K562 (cell line): ENCODE results near the gene STAT6. TPM values are rescaled to one million over a fixed set of nuclear protein-coding genes. Genes with fewer than 3 reads are reported as not detected.

Source experiments
- ATAC-seq: fragments of 200-7000 bp; cut with Tn5 transposase; 3 replicates; pipeline ENCODE4 v1.9.1; 2020; ENCODE audit warnings: moderate library complexity
- BruUV-seq: library from RNA; stranded (reverse); fragments of 400-500 nt; replicated peaks from 2 replicates; lab custom pipeline; 2021; lab: Mats Ljungman, UMichigan
- CTCF ChIA-PET: fragments of 300-600 bp; formaldehyde crosslinking; extraction: SDS; loops from one replicate; lab custom pipeline; 2021; ENCODE audit warnings: low intra/inter-chr PET ratio; lab: Yijun Ruan, JAX
- POLR2A ChIA-PET: fragments of 300-600, 350-650 bp; sonication (Branson Sonifier 250); formaldehyde crosslinking; extraction: SDS; loops from one replicate; lab custom pipeline; 2021; ENCODE audit warnings: antibody characterized with exemption, inconsistent platforms; lab: Yijun Ruan, JAX
- DNase-seq, 4 experiments: peaks; one replicate each; pipeline versions ENCODE4 v3.0.0 to v3.0.0-alpha.2; 2011 to 2018; ENCODE audit warnings: low spot score in 3 of 4, mixed read lengths in 3 of 4; ENCODE audit errors: extremely low read depth in 1 of 4
- FAIRE-seq: peaks from 2 replicates; lab custom pipeline; 2011; peaks lifted over from hg19 to GRCh38; lab: Jason Lieb, UNC
- H2AFZ ChIP-seq: 2 replicates; pipeline ENCODE4 v1.6.0; 2011; ENCODE audit warnings: low read depth, low read length, control low read depth, inconsistent platforms
- H3K27ac ChIP-seq: fragments of 200-600 bp; 3 replicates; pipeline ENCODE4 v1.8.0; 2011; ENCODE audit warnings: low read depth, mild to moderate bottlenecking, control low read depth, inconsistent platforms, low read length, moderate library complexity, mixed read lengths; ENCODE audit errors: extremely low read depth
- H3K27me3 ChIP-seq, 2 experiments: fragments of 300-600 bp in 1 of 2; 2 replicates in 1 of 2; 3 replicates in 1 of 2; pipeline versions ENCODE4 v1.6.0 to v1.8.0; 2011; ENCODE audit warnings: inconsistent platforms in 2 of 2, low read length in 2 of 2, mild to moderate bottlenecking in 1 of 2, mixed read lengths in 1 of 2, moderate library complexity in 1 of 2; ENCODE audit not compliant: control insufficient read depth in 2 of 2, insufficient read depth in 2 of 2
- H3K36me3 ChIP-seq: fragments of 300-600 bp; 3 replicates; pipeline ENCODE4 v1.8.0; 2011; ENCODE audit warnings: mild to moderate bottlenecking, low read length, inconsistent platforms; ENCODE audit not compliant: control insufficient read depth, insufficient read depth
- H3K4me1 ChIP-seq, 2 experiments: fragments of 200-600 bp in 1 of 2; replicated peaks in 1 of 2; 2 replicates in 1 of 2; 3 replicates in 1 of 2; pipeline versions ENCODE4 v1.5.1 to v1.8.0; 2011; ENCODE audit warnings: inconsistent platforms in 2 of 2, low read length in 2 of 2, mild to moderate bottlenecking in 1 of 2, mixed read lengths in 1 of 2, moderate library complexity in 1 of 2; ENCODE audit not compliant: control insufficient read depth in 2 of 2, insufficient read depth in 2 of 2
- H3K4me2 ChIP-seq: 2 replicates; pipeline ENCODE4 v1.6.1; 2011; ENCODE audit warnings: low read length, control low read depth, inconsistent platforms, mixed read lengths; ENCODE audit not compliant: insufficient read depth
- H3K4me3 ChIP-seq: fragments of 200-600 bp; sonication (generic), shearing (Covaris generic); 2 replicates; pipeline ENCODE4 v1.5.1; 2016; ENCODE audit warnings: control low read depth, inconsistent platforms
- H3K79me2 ChIP-seq: fragments of 200-600 bp; 3 replicates; pipeline ENCODE4 v1.8.0; 2011; ENCODE audit warnings: low read length, inconsistent platforms; ENCODE audit not compliant: control insufficient read depth, insufficient read depth
- H3K9ac ChIP-seq, 2 experiments: 2 replicates each; pipeline versions ENCODE4 v1.6.0 to v1.6.1; 2011; ENCODE audit warnings: low read depth in 2 of 2, low read length in 2 of 2, control low read depth in 1 of 2, inconsistent platforms in 1 of 2, mild to moderate bottlenecking in 1 of 2, mixed read lengths in 1 of 2; ENCODE audit not compliant: insufficient read depth in 1 of 2
- H3K9me1 ChIP-seq: one replicate; pipeline ENCODE4 v1.6.0; 2011; ENCODE audit warnings: inconsistent platforms, mild to moderate bottlenecking, low read length, moderate library complexity; ENCODE audit not compliant: control insufficient read depth, insufficient read depth
- H3K9me3 ChIP-seq: replicated peaks from 2 replicates; pipeline ENCODE4 v1.5.1; 2011; ENCODE audit warnings: low read depth, low read length, inconsistent platforms; ENCODE audit not compliant: control insufficient read depth, insufficient read depth
- H4K20me1 ChIP-seq: replicated peaks from 2 replicates; pipeline ENCODE4 v1.6.1; 2011; ENCODE audit warnings: low read length, inconsistent platforms, mixed read lengths; ENCODE audit not compliant: control insufficient read depth, insufficient read depth
- CBX8 ChIP-seq: fragments of 200-600 bp; sonication (generic); IDR thresholded peaks from 2 replicates; pipeline ENCODE4 v1.6.1; 2012; ENCODE audit warnings: borderline replicate concordance, mixed run types, low read depth, mild to moderate bottlenecking, moderate library complexity, mixed read lengths, low read length, control low read depth, inconsistent platforms; ENCODE audit not compliant: poor library complexity, severe bottlenecking; ENCODE audit errors: extremely low read depth
- HDAC1 ChIP-seq, 2 experiments: fragments of 450-650 bp; IDR thresholded peaks; 2 replicates each; pipeline ENCODE4 v1.6.1; 2016 to 2017; ENCODE audit warnings: inconsistent platforms in 1 of 2, mild to moderate bottlenecking in 1 of 2, moderate library complexity in 1 of 2
- KAT2B ChIP-seq: IDR thresholded peaks from one replicate; pipeline ENCODE4 v1.6.1; 2012; ENCODE audit warnings: low read depth, mild to moderate bottlenecking, control low read depth, inconsistent platforms, low read length, moderate library complexity
- SMARCA4 ChIP-seq: fragments of 450-650 bp; IDR thresholded peaks from 2 replicates; pipeline ENCODE4 v1.6.1; 2016
- TEAD1 ChIP-seq, 2 experiments: fragments of 450-650 bp in 1 of 2; sonication (generic) in 1 of 2; formaldehyde crosslinking; IDR thresholded peaks; 2 replicates each; pipeline versions ENCODE4 v1.4.0 to v1.8.0; 2020 to 2022; ENCODE audit warnings: mild to moderate bottlenecking in 2 of 2, missing genetic modification reagents in 1 of 2
- ZNF695 ChIP-seq: fragments of 450-650 bp; formaldehyde crosslinking; IDR thresholded peaks from 2 replicates; pipeline ENCODE4 v1.4.0; 2020; ENCODE audit warnings: mild to moderate bottlenecking, moderate library complexity
- WGBS: fragments of 100-300 bp; shearing (Covaris generic); methylation state at CpG from one replicate; pipeline ENCODE4 v1.1.6; 2016; ENCODE audit warnings: low coverage, mixed read lengths; ENCODE audit not compliant: insufficient coverage; ENCODE audit errors: missing lambda C conversion rate; 5-methylcytosine and 5-hydroxymethylcytosine counted together
- in situ Hi-C: fragments of 300-500 bp; cut with MboI; formaldehyde crosslinking; loops from 4 replicates; pipeline ENCODE4 v1.15.0; 2018; ENCODE audit warnings: inconsistent platforms, mixed read lengths
- intact Hi-C: fragments of 100-400 bp; cut with micrococcal nuclease; formaldehyde crosslinking; loops from 2 replicates; pipeline ENCODE4 v1.14.2; 2022
- polyA plus RNA-seq, 8 experiments: library from polyadenylated mRNA; depleted of rRNA in 4 of 8; stranded (reverse) in 5 of 8; unstranded in 3 of 8; fragments of >200 nt; fragmentation: Nextera tagmentation in 2 of 8; fragmentation: Illumina TruSeq in 1 of 8; extraction: Ambion mirVana in 2 of 8; extraction: Trizol in 1 of 8; gene quantifications; 2 replicates each; pipeline versions ENCODE4 v1.2.1 to v1.2.3, GENCODE V29; 2011 to 2014; ENCODE audit warnings: inconsistent platforms in 1 of 8, missing spikeins in 1 of 8
- total RNA-seq, 7 experiments: library from RNA; depleted of rRNA in 6 of 7; stranded (reverse); fragments of >200 nt in 6 of 7; fragmentation: Illumina TruSeq in 2 of 7; extraction: Trizol in 2 of 7; gene quantifications; 2 replicates each; pipeline versions ENCODE4 v1.2.1 to v1.2.3, GENCODE V29; 2011 to 2021; ENCODE audit warnings: low replicate concordance in 1 of 7
- TF ChIP-seq, protein P1 (sequence below): fragments of 200-800 bp; sonication (Bioruptor generic); IDR thresholded peaks from 2 replicates; pipeline ENCODE4 v1.6.1; 2017; ENCODE audit warnings: missing genetic modification characterization, missing compliant biosample characterization

The STAT6 gene
- total and polyA plus RNA-seq, 9 of the 15 experiments (the other 6 are each of a cell fraction or from before 2014, with no cell fraction given): 2.4 to 49.5 (median 26.5) TPM

GRCh38 chr12:57093415-57094207 lies 17.6 kb downstream of the STAT6 start (continued):
- no peak for TF ChIP-seq KAT2B
- peak in 1 of 2 experiments; percentile 41; a peak in 1 of 4 replicates for TF ChIP-seq HDAC1 (IDR thresholded peaks at IDR 0.05)
- TF ChIP-seq SMARCA4: no peak

DNA sequence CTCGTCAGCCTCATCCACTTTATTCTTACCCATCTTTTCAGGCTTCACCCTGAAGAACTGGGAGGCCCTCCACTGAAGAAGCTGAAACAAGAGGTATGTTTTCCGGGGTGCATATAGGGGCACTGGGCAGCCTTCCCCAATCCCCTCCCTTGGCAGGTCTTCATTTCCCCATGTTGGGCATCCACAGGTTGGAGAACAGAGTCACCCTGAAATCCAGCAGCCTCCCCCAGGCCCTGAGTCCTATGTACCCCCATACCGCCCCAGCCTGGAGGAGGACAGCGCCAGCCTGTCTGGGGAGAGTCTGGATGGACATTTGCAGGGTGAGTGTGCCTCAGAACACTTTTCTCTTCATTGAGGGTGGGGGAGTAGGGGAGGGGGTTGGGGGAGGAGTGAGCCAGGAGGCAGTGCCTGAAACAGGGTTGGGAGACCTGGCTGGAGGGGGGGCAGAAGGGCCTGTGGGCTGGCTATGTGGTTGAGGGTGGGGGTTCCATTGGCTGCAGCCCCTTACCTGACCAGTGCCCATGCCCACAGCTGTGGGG lies 18.2 kb downstream of the STAT6 start:
- Histone ChIP-seq H3K9me1 (no peaks in the 10 kb centered on the region), H3K36me3 (peaks cover 67% of the 10 kb centered on the region), H3K9me3 (no peaks in the 10 kb centered on the region), H3K4me3 (no peak overlapping the region)
- WGBS: 80% methylated on average over 4 of the region's 4 CpGs
- intact Hi-C loops: loop anchor here (1.0 kb wide), 1 partner anchor 24 kb away; no protein-coding TSS in a partner anchor
- TF ChIP-seq CBX8 (no peak), ZNF695 (CRISPR knock-in tag) (no peak), TEAD1 (CRISPR knock-in tag; IDR thresholded peaks at IDR 0.05) (peak in 1 of 2 experiments; percentile 46; a peak in 1 of 4 replicates)
- TF ChIP-seq, protein P1, sequence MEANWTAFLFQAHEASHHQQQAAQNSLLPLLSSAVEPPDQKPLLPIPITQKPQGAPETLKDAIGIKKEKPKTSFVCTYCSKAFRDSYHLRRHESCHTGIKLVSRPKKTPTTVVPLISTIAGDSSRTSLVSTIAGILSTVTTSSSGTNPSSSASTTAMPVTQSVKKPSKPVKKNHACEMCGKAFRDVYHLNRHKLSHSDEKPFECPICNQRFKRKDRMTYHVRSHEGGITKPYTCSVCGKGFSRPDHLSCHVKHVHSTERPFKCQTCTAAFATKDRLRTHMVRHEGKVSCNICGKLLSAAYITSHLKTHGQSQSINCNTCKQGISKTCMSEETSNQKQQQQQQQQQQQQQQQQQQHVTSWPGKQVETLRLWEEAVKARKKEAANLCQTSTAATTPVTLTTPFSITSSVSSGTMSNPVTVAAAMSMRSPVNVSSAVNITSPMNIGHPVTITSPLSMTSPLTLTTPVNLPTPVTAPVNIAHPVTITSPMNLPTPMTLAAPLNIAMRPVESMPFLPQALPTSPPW (CRISPR knock-in tag): peak; percentile 69
- TF ChIP-seq, all 486 proteins: peak for 2
- Histone ChIP-seq H3K9ac (peak overlapping the region in 1 of 2 experiments; percentile 71; a peak in 1 of 4 replicates), H2AFZ (no peak overlapping the region), H4K20me1 (peaks cover 5% of the 10 kb centered on the region), H3K4me1 (peaks cover 41 to 72% of the 10 kb centered on the region in 2 experiments), H3K27me3 (no peaks in the 10 kb centered on the region; a peak in 1 of 5 replicates), H3K27ac (no peak overlapping the region; the same call in 2 of the 3 replicates), H3K4me2 (peak overlapping the region; percentile 49; the same call in 1 of the 2 replicates), H3K79me2 (peaks cover 38% of the 10 kb centered on the region)
- BruUV-seq: no TSS peak
- POLR2A ChIA-PET: interaction anchor here (0.6 to 6.0 kb wide), 8 partner anchors 8 to 134 kb away, joined by 3 to 44 read pairs (median 4); partner anchors contain the start of genes NEMP1 and STAT6
- CTCF ChIA-PET: interaction anchor here (3.0 kb wide), 1 partner anchor 24 kb away, joined by 27 read pairs; no protein-coding TSS in a partner anchor
- ATAC-seq (no peak), DNase-seq (peak in 1 of 4 experiments; percentile 43), FAIRE-seq (no peak)
- in situ Hi-C loops: no loop called here
